ENCODE results near the gene PTCD2.

Gene PTCD2

GRCh38 chr5:72347801-72348308, 27.7 kb downstream of the PTCD2 start:
- DNase-seq (ENCODE audit: low read depth, low spot score): no peak

- DNase-seq (ENCODE audit: low read depth, low spot score): no peak
Measured at GRCh38 chr5:72351376-72351775, 31.2 kb downstream of the PTCD2 start.

GRCh38 chr5:72352616-72353015, 32.4 kb downstream of the PTCD2 start:
- no peak for DNase-seq (ENCODE audit: low read depth, low spot score)

GRCh38 chr5:72353046-72353445, 32.9 kb downstream of the PTCD2 start:
- DNase-seq (ENCODE audit: low read depth, low spot score): no peak

- DNase-seq (ENCODE audit: low read depth, low spot score): no peak
Measured at GRCh38 chr5:72355706-72356299, 35.6 kb downstream of the PTCD2 start.

- no peak for DNase-seq (ENCODE audit: low read depth, low spot score)
Measured at GRCh38 chr5:72356361-72356760, 36.2 kb downstream of the PTCD2 start.

- DNase-seq (ENCODE audit: low read depth, low spot score): no peak
Measured at GRCh38 chr5:72358925-72359324, 38.8 kb downstream of the PTCD2 start.

GRCh38 chr5:72359886-72360285, 39.7 kb downstream of the PTCD2 start:
- DNase-seq (ENCODE audit: low read depth, low spot score): no peak

GRCh38 chr5:72363166-72363802, 43.1 kb downstream of the PTCD2 start:
- no peak for DNase-seq (ENCODE audit: low read depth, low spot score)

- no peak for DNase-seq (ENCODE audit: low read depth, low spot score)
Measured at GRCh38 chr5:72364171-72364570, 44.0 kb downstream of the PTCD2 start.

GRCh38 chr5:72364951-72365350, 44.8 kb downstream of the PTCD2 start:
- DNase-seq (ENCODE audit: low read depth, low spot score): no peak

- DNase-seq (ENCODE audit: low read depth, low spot score): no peak
Measured at GRCh38 chr5:72366324-72366976, 46.3 kb downstream of the PTCD2 start.

GRCh38 chr5:72368271-72368670, 48.1 kb downstream of the PTCD2 start:
- DNase-seq (ENCODE audit: low read depth, low spot score): no peak

- no peak for DNase-seq (ENCODE audit: low read depth, low spot score)
Measured at GRCh38 chr5:72369301-72369700, 49.1 kb downstream of the PTCD2 start.

GRCh38 chr5:72369711-72370110, 49.5 kb downstream of the PTCD2 start:
- DNase-seq (ENCODE audit: low read depth, low spot score): no peak

- no peak for DNase-seq (ENCODE audit: low read depth, low spot score)
Measured at GRCh38 chr5:72372331-72372730, 52.2 kb downstream of the PTCD2 start.

- no peak for DNase-seq (ENCODE audit: low read depth, low spot score)
Measured at GRCh38 chr5:72372923-72373322, 52.8 kb downstream of the PTCD2 start.

GRCh38 chr5:72374844-72375243, 54.7 kb downstream of the PTCD2 start:
- no peak for DNase-seq (ENCODE audit: low read depth, low spot score)

- DNase-seq (ENCODE audit: low read depth, low spot score): no peak
Measured at GRCh38 chr5:72376381-72376780, 56.2 kb downstream of the PTCD2 start.

GRCh38 chr5:72377910-72378638, 57.9 kb downstream of the PTCD2 start:
- DNase-seq (ENCODE audit: low read depth, low spot score): no peak

- DNase-seq (ENCODE audit: low read depth, low spot score): no peak
Measured at GRCh38 chr5:72378639-72379289, 58.6 kb downstream of the PTCD2 start.

GRCh38 chr5:72379936-72380335, 59.8 kb downstream of the PTCD2 start:
- DNase-seq (ENCODE audit: low read depth, low spot score): no peak
